CD4-positive, alpha-beta T cell treated with Interleukin-1 beta for 1 hour (primary cell): ENCODE data around the gene SYNE1.

Experiments used
- DNase-seq, 2 donors: peaks; one replicate each; pipeline ENCODE4 v3.0.0-alpha.2; 2020 to 2022

SYNE1 gene

DNA sequence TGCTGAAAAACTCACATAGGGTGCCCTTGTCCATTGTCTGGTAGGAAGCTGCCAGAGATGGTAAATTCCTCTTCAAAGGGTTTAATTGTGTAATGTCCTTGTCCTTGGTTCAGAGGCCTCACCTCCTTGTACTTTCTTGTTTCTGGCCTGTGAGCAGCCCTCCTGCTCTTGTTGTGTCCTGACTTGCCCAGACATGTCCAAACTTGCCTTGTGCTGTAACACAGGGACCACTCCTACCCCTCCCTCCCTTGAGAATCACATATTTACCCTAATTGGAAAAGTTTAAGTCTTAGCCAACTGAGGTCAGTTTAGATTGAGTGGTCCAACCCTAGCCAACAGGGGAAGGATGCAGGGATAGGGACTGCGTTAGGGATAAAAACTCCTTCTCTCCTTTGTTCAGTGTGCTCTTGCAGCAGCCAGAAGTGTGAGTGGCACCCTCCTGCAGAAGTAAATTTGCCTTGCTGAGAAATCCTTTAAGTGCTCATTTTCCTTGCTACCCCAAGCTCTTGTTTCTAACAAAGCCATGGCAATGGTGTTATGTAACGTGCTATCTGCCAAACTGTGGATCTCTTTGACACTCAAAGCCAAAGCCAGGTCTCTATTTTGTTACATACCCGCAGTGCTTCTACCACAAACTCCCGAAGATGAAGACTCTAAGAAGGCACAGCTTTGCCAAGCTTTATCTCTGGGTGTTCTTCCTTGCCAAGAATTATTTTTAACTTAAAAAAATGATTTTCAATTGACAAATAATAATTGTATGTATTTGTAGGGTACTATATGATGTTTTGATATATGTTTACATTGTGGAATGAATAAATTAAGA lies 415.1 kb downstream of the SYNE1 start:
- no peak for DNase-seq

DNA sequence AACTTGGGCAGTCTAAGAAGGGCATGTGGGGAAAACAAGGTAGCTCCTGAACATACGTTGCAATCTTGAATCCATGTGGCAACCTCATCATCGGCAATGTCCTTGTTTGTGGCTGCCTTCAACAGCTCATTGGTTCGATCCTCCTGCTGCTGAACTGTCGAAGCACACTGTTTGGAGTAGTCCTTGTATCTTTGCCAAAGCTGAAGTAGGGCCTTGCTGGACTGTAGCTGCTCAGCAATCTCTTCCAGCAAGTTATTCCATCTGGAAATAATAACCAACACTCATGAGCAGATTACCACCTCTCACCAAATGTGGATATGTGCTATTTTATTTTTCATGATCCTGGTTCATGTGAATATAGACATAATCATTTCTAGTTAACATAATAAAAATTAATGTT lies 416.4 kb downstream of the SYNE1 start:
- no peak for DNase-seq

DNA sequence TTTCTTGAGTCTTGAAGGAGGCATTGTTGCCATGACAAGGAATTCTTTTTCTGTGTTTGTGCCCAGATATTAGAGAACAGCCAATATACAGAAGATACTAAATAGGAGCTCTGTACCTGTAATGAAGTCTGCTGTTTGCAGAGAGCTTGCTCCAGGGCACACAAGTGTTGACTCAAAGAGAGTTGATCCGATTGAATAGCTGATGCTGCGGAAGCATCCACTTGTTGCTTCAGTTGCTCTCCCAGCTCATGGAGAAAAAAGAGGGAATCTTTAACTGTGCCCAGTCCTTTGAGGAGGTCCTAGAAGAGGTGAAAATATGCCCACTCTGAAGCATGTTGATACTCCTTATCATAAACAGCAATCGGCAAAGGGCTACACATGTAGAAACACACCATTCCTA lies 418.3 kb downstream of the SYNE1 start:
- DNase-seq = no peak

DNA sequence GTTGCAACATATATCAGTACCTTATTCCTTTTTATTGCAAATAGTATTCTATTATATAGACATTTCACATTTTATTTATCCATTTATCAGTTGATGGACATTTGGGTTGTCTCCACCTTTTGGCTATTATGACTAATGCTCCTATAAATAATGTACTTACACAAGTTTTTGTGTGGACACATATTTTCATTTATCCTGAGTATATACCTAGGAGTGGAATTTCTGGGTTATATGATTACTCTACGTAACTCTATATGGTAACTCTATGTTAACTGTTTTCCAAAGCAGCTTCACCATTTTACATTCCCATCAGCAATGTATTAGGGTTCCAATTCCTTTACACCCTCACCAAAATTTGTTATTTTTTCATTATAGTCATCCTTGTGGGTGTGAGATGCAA lies 424.7 kb downstream of the SYNE1 start:
- DNase-seq = no peak

DNA sequence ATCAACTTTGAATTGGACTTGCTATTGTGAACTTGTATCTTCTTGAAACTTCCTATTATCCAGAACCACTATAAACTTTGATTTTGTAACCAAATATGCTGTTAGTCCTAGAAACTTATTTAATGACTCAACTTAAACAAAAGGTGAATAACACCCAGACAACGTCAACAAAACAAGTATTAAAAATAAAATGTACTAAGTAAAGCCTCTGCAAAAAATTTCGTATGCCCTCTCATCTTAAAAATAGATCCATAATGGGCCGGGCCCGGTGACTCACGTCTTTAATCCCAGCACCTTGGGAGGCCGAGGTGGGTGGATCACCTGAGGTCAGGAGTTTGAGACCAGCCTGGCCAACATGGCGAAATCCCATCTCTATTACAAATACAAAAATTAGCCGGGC lies 428.0 kb downstream of the SYNE1 start:
- no peak for DNase-seq

DNA sequence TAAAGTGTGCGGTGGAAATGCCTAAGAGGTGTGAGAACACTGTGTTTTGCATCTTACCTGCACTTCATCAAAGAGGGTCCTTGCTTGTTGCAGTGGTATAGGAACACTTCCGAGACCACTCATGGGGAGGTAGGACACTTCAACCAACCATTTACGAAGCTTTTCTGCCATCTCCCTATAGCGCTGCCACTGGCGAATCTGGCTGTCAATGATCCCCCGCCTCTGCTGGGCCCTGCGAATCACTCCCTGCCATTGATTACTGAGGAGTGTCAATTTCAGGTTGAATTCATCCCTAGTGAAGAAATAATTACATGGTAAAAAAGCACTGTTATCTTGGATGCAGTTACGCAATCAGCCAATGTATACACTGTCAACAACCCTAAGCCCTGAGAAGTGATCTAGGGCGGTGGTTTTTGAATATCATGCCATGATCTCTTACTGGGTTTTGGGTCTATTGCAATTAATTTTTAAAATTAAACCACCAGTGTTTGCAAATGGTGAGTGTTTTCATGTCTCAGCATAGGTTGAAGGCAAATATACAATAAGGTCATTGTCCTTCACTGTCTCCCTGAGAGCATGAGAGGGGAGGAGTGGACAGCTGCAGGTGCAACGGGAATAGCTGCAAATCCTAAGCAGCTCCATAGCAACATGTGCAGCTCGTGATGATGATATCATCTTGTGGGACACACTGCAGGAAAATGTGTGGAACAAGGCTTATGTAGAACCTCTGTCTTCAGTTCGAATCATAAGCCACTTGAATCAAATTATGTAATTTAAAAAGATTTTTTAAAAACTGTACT lies 429.0 kb downstream of the SYNE1 start:
- DNase-seq = no peak

DNA sequence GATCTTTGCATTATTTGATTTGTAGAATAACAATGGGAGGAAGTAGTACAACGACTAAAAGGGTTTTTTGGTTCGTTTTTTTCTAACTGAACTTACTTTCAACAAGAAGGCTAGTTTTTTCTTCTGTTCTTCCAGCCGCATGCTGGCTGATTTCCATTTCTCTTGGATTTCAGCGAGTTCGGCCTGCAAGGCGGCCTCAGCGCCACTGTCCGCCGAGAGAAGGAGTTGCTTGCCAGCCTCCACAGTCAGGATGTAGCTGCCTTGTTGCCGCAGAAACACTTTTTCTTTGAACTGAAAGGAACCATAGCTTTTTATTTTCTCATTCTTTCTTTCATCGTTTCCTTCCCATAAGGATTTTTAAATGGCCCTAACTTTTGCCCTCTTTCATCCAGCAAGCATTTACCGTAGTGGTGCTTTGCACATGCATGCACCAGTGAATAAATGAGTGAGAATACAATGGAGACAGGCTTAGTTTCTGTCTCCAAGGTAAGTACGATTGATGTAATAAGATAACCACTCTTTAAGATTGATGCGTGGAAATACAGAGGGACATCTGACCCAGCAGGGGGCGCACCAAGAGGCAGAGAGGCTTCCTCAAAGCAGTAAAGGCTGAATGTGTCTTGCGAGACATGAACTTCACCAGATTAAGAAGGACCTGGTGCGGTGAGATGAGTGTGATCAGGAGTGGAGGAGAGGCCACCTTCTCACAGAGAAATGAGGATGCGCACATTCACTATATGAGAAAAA lies 430.9 kb downstream of the SYNE1 start:
- peak; percentile 19 to 44 for DNase-seq

DNA sequence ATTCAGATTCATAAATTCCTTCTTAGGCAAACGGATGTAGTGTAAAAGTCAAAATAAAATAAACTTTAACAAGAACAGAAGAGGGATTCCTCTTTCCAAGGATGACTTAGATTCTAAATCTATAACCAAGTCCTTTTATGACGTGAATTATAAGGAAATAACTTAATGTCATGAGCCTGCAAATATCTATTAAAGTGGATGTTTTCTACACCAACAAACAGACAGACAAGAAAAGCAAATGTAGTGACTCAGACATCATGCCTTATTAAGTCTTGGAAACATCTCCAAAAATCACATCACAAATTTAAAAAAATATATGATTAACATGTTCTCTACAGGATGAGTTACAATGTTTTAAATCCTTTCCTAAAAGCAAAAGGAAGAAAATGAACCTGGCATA lies 432.6 kb downstream of the SYNE1 start:
- no peak for DNase-seq

DNA sequence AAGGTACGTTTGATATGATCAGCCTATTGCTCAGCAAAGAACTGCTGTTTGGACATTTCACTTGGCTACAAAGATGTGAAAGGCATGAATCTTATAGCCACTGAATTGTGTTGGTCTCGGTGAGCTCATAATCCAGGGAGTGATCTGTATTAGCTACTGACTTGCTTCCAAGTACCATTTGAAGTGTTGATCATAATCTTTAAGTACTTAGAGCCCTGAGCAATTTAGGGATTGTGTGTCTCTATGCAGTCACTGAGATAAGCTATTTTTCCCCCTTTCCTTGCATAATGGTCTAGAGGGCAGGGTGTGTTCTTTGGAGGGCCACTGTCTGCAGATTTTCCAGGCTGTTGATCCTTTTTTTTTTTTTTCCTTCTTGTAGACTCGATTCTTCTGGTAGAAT lies 436.0 kb downstream of the SYNE1 start:
- no peak for DNase-seq

DNA sequence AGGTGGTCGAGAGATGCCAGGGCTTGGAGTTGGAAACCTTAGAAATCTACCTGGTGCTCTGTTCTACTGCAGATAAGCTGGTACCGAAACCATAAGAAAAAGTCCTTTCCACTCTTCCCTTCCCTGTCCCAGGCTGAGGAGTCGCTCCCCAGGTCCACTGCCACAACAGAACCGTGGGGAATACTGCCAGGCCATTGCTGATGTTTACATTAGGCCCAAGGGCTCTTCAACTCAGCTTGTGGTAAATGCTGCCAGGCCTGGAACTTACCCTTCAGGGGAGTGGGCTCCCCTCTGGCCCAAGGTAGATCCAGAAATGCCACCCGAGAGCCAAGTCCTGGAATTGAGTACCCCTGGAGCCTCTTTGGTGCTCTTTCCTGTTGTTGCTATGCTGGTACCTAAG lies 441.3 kb downstream of the SYNE1 start:
- DNase-seq = no peak

DNA sequence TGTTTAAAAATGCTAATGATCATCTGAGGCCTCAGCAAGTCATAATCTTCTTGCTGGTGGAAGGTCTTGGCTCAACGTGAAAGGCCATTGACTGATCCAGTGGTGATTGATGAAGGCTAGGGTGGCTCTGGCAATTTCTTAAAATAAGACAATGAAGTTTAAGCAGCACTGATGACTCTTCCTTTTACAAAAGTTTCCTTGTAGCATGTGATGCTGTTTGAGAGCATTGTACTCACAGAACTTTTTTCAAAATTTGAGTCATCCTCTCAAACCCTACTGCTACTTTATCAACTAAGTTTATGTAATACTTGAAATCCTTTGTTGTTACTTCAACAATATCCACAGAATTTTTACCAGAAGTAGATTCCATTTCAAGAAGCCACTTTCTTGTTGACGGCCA lies 447.4 kb downstream of the SYNE1 start:
- DNase-seq = no peak

DNA sequence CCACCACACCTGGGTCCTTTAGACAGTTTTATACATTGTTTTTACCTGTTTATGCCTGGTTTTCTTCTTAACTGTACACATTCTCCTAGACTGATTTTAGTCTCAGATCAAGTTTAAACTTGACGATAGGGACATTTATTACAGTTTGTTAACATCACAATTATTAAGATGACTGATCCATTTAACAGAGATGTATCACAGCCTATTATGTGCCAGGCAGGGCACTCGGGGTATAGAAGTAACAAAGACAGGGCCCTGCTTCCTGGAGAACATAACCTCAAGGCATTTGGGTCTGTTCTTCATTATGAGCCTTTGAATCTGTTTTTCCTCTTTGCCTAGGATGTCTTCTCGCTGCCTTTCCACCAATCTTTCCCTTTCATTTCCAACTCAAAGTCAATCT lies 449.2 kb downstream of the SYNE1 start:
- DNase-seq = no peak

DNA sequence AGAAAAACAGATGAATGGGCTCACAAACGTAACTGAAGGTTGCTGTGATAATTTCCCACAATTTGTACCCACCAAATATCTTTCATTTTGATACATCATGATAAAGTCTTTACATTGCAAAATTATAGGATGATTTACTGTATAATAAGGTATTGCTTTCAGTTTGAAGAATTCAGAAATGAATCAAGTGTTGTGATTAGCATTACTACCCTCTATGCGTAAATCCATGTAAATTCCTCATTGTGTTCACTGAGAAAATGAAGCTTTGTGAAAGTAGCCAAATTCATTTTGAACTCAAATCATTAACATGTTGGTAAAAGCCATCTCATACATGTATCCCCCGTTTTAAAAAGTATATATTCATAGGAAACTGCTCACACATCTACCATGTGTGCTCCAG lies 450.3 kb downstream of the SYNE1 start:
- no peak for DNase-seq

DNA sequence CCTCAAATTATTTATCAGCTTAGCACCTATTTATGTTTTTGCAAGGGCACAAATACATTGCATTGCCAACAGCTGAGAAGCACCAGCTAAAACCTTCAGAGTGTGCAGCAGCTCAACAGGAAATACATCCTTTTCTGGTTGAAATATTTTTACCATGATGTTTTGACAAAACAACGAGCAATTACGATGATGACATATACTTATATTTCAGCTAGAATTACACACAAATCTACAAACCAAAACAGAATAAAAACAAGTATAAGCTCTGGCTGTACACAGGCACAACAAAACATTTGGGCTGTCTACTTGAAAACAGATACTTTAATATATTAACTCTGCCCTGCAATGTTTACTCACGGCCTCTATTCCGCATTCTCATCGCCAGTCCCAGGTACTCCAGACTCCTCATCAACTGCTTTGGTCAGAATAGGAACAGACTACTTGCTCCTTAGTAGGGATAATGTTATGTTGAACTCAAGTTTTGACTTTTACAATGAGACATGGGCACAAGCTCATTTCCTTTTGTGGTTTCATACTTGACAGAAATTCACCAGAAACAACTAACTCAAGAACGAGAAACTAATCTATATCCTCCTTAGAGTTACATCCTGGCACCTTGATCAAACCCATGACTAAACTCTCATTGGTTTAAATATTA lies 452.1 kb downstream of the SYNE1 start:
- peak in 1 of 2 donors; percentile 53 for DNase-seq

DNA sequence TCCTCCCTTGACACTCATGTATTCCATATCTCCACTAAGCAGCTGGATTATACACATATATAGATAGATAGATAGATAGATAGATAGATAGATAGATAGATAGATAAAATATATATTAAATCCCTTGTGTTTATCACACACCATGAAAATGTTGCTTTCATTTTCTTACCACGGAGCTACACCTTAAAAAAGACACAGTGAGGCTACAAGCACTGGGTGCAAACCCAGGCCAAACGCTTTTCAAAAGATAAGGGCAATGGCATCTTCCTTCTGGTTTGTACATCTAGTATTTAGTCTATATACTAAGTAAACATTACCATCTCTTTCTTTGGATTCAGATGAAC lies 452.6 kb downstream of the SYNE1 start:
- peak in 1 of 2 donors; percentile 37 for DNase-seq

DNA sequence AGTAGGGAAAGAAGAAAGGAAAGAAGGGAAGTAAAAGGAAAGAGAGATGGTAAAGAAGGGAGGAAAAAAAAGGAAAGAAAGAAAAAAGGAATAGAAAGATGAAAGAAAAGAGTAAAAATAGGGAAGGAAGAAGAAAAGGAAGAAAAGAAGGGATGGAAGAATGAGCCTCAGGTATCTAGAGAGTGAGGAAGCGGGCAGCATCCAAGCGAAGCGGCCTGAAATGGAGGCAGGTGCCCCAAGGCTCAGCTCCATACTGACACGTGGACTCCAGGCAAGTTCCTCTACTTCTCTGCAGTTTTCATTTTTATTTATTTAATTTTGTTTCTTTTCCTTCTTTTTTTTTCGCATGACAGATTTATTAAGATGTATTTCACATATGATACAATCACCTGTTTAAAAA lies 456.6 kb downstream of the SYNE1 start:
- DNase-seq = no peak

DNA sequence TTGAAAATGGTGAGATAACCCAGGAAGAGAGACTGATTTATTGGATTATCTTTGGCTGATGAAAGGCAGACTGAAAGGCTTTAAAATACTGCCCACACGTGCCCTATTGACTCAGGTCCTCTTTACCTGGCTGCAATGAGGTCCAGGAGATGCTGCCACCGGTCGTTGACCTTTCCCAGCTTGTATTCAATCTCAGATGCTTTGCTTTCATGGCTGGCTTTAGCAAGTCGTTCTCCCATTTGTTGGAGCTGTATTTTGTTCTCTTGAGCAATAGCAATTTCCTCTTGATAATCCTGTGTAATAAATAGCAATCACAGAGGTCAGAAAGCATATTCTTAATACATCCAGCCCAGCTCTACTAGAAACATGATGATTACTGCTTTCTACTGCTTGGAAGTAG lies 460.9 kb downstream of the SYNE1 start:
- no peak for DNase-seq

DNA sequence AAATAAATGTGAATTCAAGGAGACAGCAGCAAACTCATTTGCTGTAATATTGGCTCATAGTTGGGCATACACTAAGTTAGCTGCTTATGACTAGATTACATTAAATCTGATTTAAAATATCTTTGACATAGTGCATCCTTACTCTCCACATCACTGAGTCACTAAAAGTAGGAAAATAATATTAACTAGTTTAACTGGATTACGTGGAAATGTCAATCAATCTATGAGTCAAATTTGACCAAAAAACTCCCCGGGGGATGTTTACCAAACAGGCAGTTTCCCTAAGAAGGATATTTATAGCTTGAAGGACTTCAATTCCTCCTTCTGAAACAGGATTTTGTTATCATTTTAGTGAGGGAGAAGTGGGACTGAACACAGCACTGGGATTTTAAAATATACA lies 463.2 kb downstream of the SYNE1 start:
- no peak for DNase-seq

DNA sequence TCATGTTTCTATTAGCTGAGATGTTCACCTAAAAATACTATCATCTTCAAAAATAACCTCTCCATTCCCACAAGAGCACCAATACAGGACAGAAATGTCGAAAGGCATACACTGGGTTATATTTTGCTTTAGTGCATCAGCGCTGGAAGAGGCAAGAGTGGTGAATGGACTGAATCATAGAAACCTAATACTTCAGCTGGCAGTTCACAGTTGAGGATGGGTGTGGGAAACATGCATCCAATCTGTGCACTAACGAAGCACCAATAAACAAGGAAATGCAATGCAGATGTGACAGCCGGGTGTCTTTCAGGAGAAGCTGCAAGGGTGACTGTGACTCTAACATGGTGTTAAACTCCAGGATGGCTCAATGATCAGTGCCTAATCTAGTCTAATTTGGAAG lies 463.8 kb downstream of the SYNE1 start:
- DNase-seq = no peak

DNA sequence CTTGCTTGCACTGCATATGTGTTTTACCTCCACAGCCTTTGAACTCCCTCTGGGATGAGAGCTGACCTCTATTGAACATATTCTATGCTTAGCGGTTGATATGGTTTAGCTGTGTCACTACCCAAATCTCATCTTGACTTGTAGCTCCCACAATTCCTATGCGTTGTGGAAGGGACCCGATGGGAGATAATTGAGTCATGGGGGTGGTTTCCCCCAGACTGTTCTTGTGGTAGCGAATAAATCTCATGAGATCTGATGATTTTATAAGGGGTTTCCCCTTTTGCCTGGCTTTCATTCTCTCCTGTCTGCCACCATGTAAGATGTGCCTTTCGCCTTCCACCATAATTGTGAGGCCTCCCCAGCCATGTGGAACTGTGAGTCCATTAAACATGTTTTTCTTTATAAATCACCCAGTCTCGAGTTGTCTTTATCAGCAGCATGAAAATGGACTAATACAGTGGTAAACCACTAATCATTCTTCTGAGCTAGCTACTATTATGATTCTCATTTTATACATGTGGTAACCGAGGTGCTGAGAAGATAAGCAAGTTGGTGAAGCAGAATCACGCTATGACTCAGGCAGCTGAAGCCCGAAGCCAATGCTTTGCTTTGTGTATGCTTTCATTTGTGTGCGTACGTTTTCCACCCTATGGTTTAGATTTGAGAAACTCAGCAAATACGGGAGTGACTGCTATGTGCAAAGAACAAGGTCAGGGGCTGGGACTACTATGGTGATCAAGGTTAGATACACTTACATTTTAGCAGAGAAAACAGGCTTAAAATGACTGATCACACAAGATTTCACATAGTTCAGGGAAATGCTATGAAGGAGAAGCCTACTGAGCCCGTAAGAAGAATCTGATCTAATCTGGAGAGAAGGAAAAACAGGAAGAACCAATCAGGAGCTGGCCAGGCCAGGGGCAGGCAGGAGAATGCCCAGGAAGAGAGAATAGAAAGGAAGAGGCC lies 466.2 kb downstream of the SYNE1 start:
- peak in 1 of 2 donors; percentile 60 for DNase-seq

DNA sequence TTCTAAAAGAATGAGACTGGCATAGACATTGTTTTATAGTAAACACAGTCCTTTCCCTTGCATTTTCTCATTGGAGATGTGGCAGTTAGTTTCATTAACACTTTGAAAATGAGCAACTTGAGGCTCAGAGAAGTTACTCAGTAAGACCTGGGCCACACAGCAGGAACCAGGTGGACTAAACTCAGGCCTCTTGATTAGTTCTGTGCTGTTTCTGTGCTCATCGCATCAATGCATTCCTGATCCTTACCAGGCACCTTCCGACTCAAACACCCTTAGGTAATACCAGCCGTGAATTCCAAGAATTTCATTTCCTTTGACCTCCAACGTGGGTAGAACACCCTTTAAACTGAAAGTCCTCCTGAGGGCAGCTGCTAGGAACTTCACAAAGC lies 466.9 kb downstream of the SYNE1 start:
- DNase-seq = no peak
